Activated B cell treated with CpG ODN at 0.5 μM for 24 hours (primary cell): ENCODE results near the gene BOLA1. TPM values are rescaled to one million over a fixed set of nuclear protein-coding genes. Genes with fewer than 3 reads are reported as not detected.
"Not testable (repeated sequence)": the region's sequence is repeated elsewhere in the genome, so short reads cannot be mapped to it uniquely, and the experiment has no call there.

Experiments
- ATAC-seq: fragments of 200-7000 bp; cut with Tn5 transposase; one replicate; pipeline ENCODE4 v1.10.0; 2021; ENCODE audit warnings: low read depth, mild to moderate bottlenecking, moderate library complexity
- CTCF ChIA-PET: fragments of 350-600 bp; sonication (Branson Sonifier 250); formaldehyde crosslinking; loops from one replicate; lab custom pipeline; 2021; ENCODE audit warnings: antibody characterized with exemption; lab: Charles Lee
- POLR2A ChIA-PET: fragments of 350-600 bp; sonication (Branson Sonifier 250); formaldehyde crosslinking; loops from one replicate; lab custom pipeline; 2021; ENCODE audit warnings: antibody characterized with exemption; lab: Charles Lee
- DNase-seq: peaks from one replicate; pipeline ENCODE4 v3.0.0; 2022
- H3K27ac Mint-ChIP-seq: one replicate; pipeline ENCODE4 v1.8.0; 2020; ENCODE audit warnings: mixed read lengths
- H3K27me3 Mint-ChIP-seq: one replicate; pipeline ENCODE4 v1.8.0; 2021; ENCODE audit warnings: mixed read lengths
- H3K36me3 Mint-ChIP-seq: one replicate; pipeline ENCODE4 v1.8.0; 2021; ENCODE audit warnings: low read depth, mixed read lengths
- H3K4me1 Mint-ChIP-seq: one replicate; pipeline ENCODE4 v1.8.0; 2021; ENCODE audit warnings: mixed read lengths
- H3K4me3 Mint-ChIP-seq: one replicate; pipeline ENCODE4 v1.8.0; 2020; ENCODE audit warnings: mild to moderate bottlenecking, mixed read lengths
- H3K9me3 Mint-ChIP-seq: one replicate; pipeline ENCODE4 v1.8.0; 2020; ENCODE audit warnings: mixed read lengths
- CTCF ChIP-seq: fragments of 200-600 bp; IDR thresholded peaks from one replicate; pipeline ENCODE4 v1.8.0; 2022; ENCODE audit warnings: antibody characterized with exemption, mild to moderate bottlenecking
- intact Hi-C: fragments of 100-400 bp; cut with micrococcal nuclease; formaldehyde crosslinking; loops from one replicate; pipeline ENCODE4 v1.15.1; 2024
- total RNA-seq: library from RNA; stranded (reverse); gene quantifications from 2 replicates; pipeline ENCODE4 v1.2.3, GENCODE V29; 2022

The BOLA1 gene
- total RNA-seq, 1 donor from 2014 or later, result 10.2 TPM

- no peak for ATAC-seq
- Mint-ChIP-seq H3K27ac (no peak overlapping the region), H3K4me3 (no peak overlapping the region), H3K36me3 (no peaks in the 10 kb centered on the region), H3K9me3 (no peaks in the 10 kb centered on the region), H3K27me3 (peaks cover 30% of the 10 kb centered on the region), H3K4me1 (peaks cover 5% of the 10 kb centered on the region)
- no peak for TF ChIP-seq CTCF
- no peak for DNase-seq
- intact Hi-C loops, result no loop called here
- CTCF ChIA-PET, result no interaction called here
- POLR2A ChIA-PET, result no interaction called here
These were observed 35.0 kb downstream of the BOLA1 start for GRCh38 chr1:149934356-149934755.

GRCh38 chr1:149936170-149936991, 37.0 kb downstream of the BOLA1 start, which contains the start of gene MTMR11:
Gene MTMR11, minus strand, starts transcription at chr1:149936879. Its CDS starts 232 bp downstream, at chr1:149936647.
- Mint-ChIP-seq H3K36me3 (no peaks in the 10 kb centered on the region), H3K27ac (no peak within 1 kb of the TSS), H3K9me3 (no peaks in the 10 kb centered on the region), H3K4me3 (no peak within 1 kb of the TSS), H3K27me3 (peaks cover 26% of the 10 kb centered on the region), H3K4me1 (peaks cover 5% of the 10 kb centered on the region)
- ChIA-PET CTCF (interaction anchor here (0.6 kb wide), 1 partner anchor 1417 kb away, joined by 3 read pairs; no protein-coding TSS in a partner anchor), POLR2A (no interaction called here)
- ATAC-seq, result no peak
- DNase-seq, result no peak
- no peak for TF ChIP-seq CTCF
- intact Hi-C loops, result no loop called here

GRCh38 chr1:149936992-149937705, 37.8 kb downstream of the BOLA1 start:
- H3K9me3 Mint-ChIP-seq, result no peaks in the 10 kb centered on the region
- H3K36me3 Mint-ChIP-seq, result no peaks in the 10 kb centered on the region
- intact Hi-C loops, result no loop called here
- no peak for TF ChIP-seq CTCF
- ATAC-seq, result no peak
- ChIA-PET POLR2A (no interaction called here), CTCF (interaction anchor here (0.6 kb wide), 1 partner anchor 1416 kb away, joined by 3 read pairs; no protein-coding TSS in a partner anchor)
- peaks cover 22% of the 10 kb centered on the region for H3K27me3 Mint-ChIP-seq
- H3K4me1 Mint-ChIP-seq, result peaks cover 5% of the 10 kb centered on the region
- H3K27ac Mint-ChIP-seq, result no peak overlapping the region
- no peak overlapping the region for H3K4me3 Mint-ChIP-seq
- no peak for DNase-seq

- Mint-ChIP-seq H3K4me3 (no peak overlapping the region), H3K36me3 (no peaks in the 10 kb centered on the region), H3K9me3 (no peaks in the 10 kb centered on the region), H3K27me3 (peaks cover 18% of the 10 kb centered on the region), H3K4me1 (peaks cover 5% of the 10 kb centered on the region), H3K27ac (no peak overlapping the region)
- ATAC-seq (no peak), DNase-seq (no peak)
- no peak for TF ChIP-seq CTCF
- intact Hi-C loops, result no loop called here
- ChIA-PET POLR2A (no interaction called here), CTCF (no interaction called here)
These were observed 38.4 kb downstream of the BOLA1 start for GRCh38 chr1:149937759-149938158.

GRCh38 chr1:149938668-149939003, 39.3 kb downstream of the BOLA1 start:
- H3K4me1 Mint-ChIP-seq, H3K36me3 Mint-ChIP-seq, H3K9me3 Mint-ChIP-seq, DNase-seq, ATAC-seq, H3K27ac Mint-ChIP-seq, CTCF ChIA-PET, H3K4me3 Mint-ChIP-seq, intact Hi-C loops: not testable (repeated sequence)
- POLR2A ChIA-PET, result interaction anchor here (0.5 to 1.0 kb wide), 5 partner anchors 10 to 290 kb away, joined by 3 to 6 read pairs (median 5); a partner anchor contains a TSS
- peaks cover 11% of the 10 kb centered on the region for H3K27me3 Mint-ChIP-seq
